Measurements from ENCODE around the gene LIMS2.

DNA sequence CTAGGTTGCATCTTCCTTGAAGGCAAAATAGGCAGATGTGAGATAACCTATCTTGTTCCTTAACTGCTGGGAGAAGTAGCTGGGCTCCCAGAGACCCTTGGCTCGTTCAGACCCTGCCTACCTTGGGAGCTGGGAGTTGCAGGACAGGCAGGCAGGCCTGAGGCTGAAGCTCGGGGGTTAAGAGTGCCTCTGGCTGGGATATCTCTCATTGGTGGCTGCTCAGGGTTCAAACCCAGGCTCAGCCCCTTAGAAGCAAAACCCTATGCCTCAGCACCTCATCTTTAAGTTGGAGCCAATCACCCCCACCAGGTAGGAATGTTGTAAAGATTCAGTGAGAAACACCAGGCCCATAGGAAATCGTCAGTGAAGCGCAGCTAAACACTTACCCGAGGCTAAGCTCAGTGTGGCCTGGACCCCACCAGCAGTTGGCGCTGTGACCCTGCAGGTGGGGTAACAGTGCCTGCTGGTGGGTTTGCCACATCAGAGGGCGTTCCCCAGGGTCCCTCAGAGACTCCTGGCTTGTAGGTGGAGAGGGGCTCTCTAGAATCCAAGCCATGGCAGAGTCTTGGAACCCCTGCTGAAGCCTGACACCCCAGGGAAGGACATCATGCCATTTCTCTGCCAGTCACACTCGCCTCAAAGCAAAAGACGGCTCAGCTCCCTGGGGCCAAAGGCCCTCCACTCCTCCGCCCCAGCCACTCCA lies 84.0 kb downstream of the LIMS2 start:
- no peak for TF ChIP-seq POLR2A (IDR thresholded peaks at IDR 0.05; ENCODE audit: low read length)
- TF ChIP-seq GATA1 (IDR thresholded peaks at IDR 0.05; ENCODE audit: low read depth, low read length) = no peak

All from erythroblast (primary cell).